ENCODE results near the gene SYT12.

The SYT12 gene

DNA sequence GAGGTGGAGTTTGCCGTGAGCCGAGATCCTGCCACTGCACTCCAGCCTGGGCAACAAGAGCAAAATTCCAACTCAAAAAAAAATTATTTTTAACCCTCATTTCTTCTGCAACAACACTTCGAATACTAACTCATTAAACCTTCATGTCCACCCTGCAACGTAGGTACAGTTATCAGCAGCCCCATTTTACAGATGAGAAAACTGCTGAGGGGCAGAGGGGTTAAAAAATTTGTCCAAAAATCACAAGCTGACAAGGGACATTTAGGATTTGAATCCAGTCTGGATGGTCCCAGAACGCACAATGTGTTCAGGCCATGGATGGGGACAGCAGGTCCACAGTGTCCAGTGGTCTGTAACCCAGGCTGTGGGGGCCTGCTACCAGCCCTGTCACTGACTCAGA lies 62.7 kb downstream of the SYT12 start:
- H3K27me3 ChIP-seq, result peaks cover 0 to 4% of the 10 kb centered on the region in 2 donors
- no peak for DNase-seq

DNA sequence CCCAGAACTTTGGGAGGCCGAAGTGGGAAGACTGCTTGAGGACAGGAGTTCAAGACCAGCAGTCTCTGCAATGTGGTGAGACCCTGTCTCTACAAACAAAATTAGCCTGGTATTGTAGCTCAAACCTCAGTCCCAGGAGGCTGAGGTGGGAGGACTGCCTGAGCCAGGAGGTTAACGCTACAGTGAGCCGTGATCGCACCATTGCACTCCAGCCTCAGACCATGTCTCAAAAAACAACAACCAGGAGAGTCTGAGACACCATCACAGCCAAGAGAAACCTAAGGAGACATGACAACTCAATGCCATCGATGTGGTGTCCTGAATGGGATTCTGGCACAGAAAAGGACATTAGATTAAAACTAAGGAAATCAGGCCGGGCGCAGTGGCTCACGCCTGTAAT lies 67.8 kb downstream of the SYT12 start:
- H3K36me3 ChIP-seq, result no peaks in the 10 kb centered on the region
- H3K27ac ChIP-seq, result no peak overlapping the region
- no peaks in the 10 kb centered on the region for H3K27me3 ChIP-seq
- intact Hi-C loops (cut with DNase I; ENCODE audit: low total_unique reads), result no loop called here
- no peak overlapping the region for H3K4me3 ChIP-seq
- DNase-seq, result no peak
- H3K4me1 ChIP-seq, result no peaks in the 10 kb centered on the region
- TF ChIP-seq, protein P1, sequence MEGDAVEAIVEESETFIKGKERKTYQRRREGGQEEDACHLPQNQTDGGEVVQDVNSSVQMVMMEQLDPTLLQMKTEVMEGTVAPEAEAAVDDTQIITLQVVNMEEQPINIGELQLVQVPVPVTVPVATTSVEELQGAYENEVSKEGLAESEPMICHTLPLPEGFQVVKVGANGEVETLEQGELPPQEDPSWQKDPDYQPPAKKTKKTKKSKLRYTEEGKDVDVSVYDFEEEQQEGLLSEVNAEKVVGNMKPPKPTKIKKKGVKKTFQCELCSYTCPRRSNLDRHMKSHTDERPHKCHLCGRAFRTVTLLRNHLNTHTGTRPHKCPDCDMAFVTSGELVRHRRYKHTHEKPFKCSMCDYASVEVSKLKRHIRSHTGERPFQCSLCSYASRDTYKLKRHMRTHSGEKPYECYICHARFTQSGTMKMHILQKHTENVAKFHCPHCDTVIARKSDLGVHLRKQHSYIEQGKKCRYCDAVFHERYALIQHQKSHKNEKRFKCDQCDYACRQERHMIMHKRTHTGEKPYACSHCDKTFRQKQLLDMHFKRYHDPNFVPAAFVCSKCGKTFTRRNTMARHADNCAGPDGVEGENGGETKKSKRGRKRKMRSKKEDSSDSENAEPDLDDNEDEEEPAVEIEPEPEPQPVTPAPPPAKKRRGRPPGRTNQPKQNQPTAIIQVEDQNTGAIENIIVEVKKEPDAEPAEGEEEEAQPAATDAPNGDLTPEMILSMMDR (IDR thresholded peaks at IDR 0.05), result no peak
- H3K9me3 ChIP-seq, result no peaks in the 10 kb centered on the region

More for the DNA sequence above, 62.7 kb downstream of the SYT12 start:
- no peak overlapping the region for H3K4me3 ChIP-seq
- intact Hi-C loops (cut with DNase I; ENCODE audit: low total_unique reads), result loop anchor here (10.0 kb wide), 1 partner anchor 139 kb away; no protein-coding TSS in a partner anchor
- no peak overlapping the region for H3K27ac ChIP-seq
- H3K9me3 ChIP-seq, result no peaks in the 10 kb centered on the region
- H3K4me1 ChIP-seq, result peaks cover 0 to 13% (median 8%) of the 10 kb centered on the region in 4 donors
- H3K36me3 ChIP-seq, result no peaks in the 10 kb centered on the region
- TF ChIP-seq, protein P1 (IDR thresholded peaks at IDR 0.05), result no peak

DNA sequence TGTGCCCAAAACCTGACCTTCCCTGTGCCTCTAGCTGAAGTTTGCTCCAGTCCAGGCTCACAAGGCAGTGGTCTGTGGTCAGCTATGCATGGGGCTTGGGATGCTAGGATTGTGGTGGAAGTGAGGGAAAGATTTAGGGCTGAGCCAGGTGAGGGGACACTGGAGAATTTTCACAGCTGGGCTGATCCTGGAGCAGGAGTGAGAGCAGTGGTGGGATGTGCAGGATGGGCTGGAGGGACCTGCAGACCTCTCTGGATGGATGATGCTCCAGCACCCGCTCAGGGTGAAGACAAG lies 72.2 kb downstream of the SYT12 start:
- H3K4me3 ChIP-seq, result no peak overlapping the region
- intact Hi-C loops (cut with DNase I; ENCODE audit: low total_unique reads), result no loop called here

DNA sequence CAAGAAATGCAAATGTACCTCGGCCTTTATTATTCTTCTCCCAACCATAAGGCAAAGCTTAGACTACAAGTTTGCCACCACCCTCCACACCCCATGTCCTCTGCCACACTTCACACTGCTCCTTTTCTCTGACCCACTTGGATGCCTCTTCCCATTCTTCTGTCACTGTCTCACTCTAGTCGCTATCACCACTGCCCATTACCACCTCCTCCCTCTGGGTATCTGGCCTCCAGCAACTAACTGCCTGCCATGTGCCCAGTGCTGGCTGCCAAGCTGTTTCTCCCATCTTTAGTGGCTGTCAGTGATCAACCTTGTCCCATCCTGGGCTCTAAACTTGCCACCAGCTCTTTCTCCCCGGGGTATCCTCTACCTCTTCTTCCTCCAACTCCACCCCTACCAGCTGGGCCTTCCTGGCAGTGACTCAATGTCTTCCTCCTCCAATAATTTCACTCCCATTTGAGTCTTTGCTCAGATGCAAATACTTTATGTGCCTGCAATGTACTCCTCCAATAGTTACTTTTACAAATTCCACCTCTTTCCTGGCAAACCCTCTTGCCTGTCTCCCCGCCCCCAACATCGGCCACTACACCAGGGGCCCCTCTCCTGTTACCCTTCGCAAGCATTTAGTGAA lies 76.0 kb downstream of the SYT12 start:
- no peaks in the 10 kb centered on the region for H3K9me3 ChIP-seq
- H3K4me1 ChIP-seq, result no peaks in the 10 kb centered on the region
- DNase-seq, result no peak
- peaks cover 0 to under 1% of the 10 kb centered on the region in 2 donors for H3K27me3 ChIP-seq
- TF ChIP-seq, protein P1 (IDR thresholded peaks at IDR 0.05), result no peak
- no peak overlapping the region for H3K27ac ChIP-seq
- no peaks in the 10 kb centered on the region for H3K36me3 ChIP-seq
- H3K4me3 ChIP-seq, result no peak overlapping the region
- intact Hi-C loops (cut with DNase I; ENCODE audit: low total_unique reads), result no loop called here

More for the DNA sequence above, 72.2 kb downstream of the SYT12 start:
- no peaks in the 10 kb centered on the region for H3K4me1 ChIP-seq
- no peaks in the 10 kb centered on the region for H3K36me3 ChIP-seq
- H3K27ac ChIP-seq, result no peak overlapping the region
- no peak for DNase-seq
- no peaks in the 10 kb centered on the region for H3K27me3 ChIP-seq
- TF ChIP-seq, protein P1 (IDR thresholded peaks at IDR 0.05), result no peak
- no peaks in the 10 kb centered on the region for H3K9me3 ChIP-seq

DNA sequence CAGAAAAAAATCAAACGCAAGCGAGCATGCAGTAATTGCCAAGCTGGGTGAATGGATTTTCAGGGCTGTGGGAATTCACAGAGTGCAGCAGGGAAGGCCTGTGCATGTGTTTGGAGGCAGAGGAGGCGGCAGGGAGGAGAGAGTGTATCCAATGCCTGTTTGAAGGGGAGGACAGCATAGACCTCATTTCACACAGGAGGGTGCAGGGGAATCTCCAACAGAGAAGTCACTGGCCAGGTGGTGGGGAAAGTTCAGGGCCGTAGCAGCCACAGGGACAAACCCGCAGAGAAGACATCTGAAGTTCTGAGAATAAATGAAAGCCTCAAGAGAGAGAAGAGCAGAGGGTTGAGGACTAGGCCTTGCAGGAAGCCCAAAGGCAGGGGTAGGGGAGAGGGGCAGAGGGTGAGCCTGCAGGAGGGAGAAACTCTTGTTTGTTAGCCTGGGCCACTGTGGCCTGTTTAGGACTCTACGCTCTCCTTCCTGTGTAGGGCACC lies 76.9 kb downstream of the SYT12 start:
- intact Hi-C loops (cut with DNase I; ENCODE audit: low total_unique reads), result no loop called here
- Histone ChIP-seq H3K27ac (no peak overlapping the region), H3K27me3 (peaks cover 0 to 2% of the 10 kb centered on the region in 2 donors), H3K4me3 (no peak overlapping the region), H3K9me3 (no peaks in the 10 kb centered on the region), H3K4me1 (no peaks in the 10 kb centered on the region), H3K36me3 (no peaks in the 10 kb centered on the region)
- TF ChIP-seq, protein P1 (IDR thresholded peaks at IDR 0.05), result no peak
- DNase-seq, result no peak
